Aorta (tissue), 5 donors: Measurements from ENCODE around the gene TSHZ2. TPM values are rescaled to one million over a fixed set of nuclear protein-coding genes. Genes with fewer than 3 reads are reported as not detected.
"Not testable (repeated sequence)": the region's sequence is repeated elsewhere in the genome, so short reads cannot be mapped to it uniquely, and the experiment has no call there.

ENCODE experiments used
- ATAC-seq: fragments of 200-7000 bp; cut with Tn5 transposase; one replicate; pipeline ENCODE4 v1.9.1; 2022; ENCODE audit warnings: moderate library complexity; ENCODE audit not compliant: low FRiP score
- DNase-seq, 2 donors: peaks; one replicate each; pipeline ENCODE4 v3.0.0-alpha.2; 2020
- H3K27ac ChIP-seq, 2 donors: one replicate each; pipeline ENCODE4 v1.5.1; 2013; ENCODE audit warnings: low read length in 2 of 2, mild to moderate bottlenecking in 2 of 2, moderate library complexity in 2 of 2, control low read depth in 1 of 2, inconsistent platforms in 1 of 2, low read depth in 1 of 2
- H3K27me3 ChIP-seq, 2 donors: one replicate each; pipeline ENCODE4 v1.6.1; 2013; ENCODE audit warnings: control low read depth in 1 of 2, low read length in 1 of 2, mild to moderate bottlenecking in 1 of 2, moderate library complexity in 1 of 2; ENCODE audit not compliant: insufficient read depth in 2 of 2, control insufficient read depth in 1 of 2
- H3K36me3 ChIP-seq, 2 donors: one replicate each; pipeline ENCODE4 v1.6.1; 2013; ENCODE audit warnings: control low read depth in 1 of 2, low read length in 1 of 2, mild to moderate bottlenecking in 1 of 2; ENCODE audit not compliant: insufficient read depth in 2 of 2, control insufficient read depth in 1 of 2
- H3K4me1 ChIP-seq, 2 donors: one replicate each; pipeline ENCODE4 v1.6.1; 2013; ENCODE audit warnings: low read length in 2 of 2, control low read depth in 1 of 2, mild to moderate bottlenecking in 1 of 2, moderate library complexity in 1 of 2; ENCODE audit not compliant: insufficient read depth in 2 of 2, control insufficient read depth in 1 of 2
- H3K4me3 ChIP-seq, 2 donors: one replicate each; pipeline ENCODE4 v1.5.1; 2013; ENCODE audit warnings: low read length in 2 of 2, control low read depth in 1 of 2, mild to moderate bottlenecking in 1 of 2
- H3K9me3 ChIP-seq: one replicate; pipeline ENCODE4 v1.6.1; 2013; ENCODE audit warnings: mild to moderate bottlenecking, low read length; ENCODE audit not compliant: control insufficient read depth
- WGBS, 2 donors: extraction: QIAGEN DNeasy Blood & Tissue Kit; methylation state at CpG; one replicate each; pipeline ENCODE4 v1.1.7; 2013; 5-methylcytosine and 5-hydroxymethylcytosine counted together
- intact Hi-C, 2 donors: fragments of 100-400 bp; cut with DNase I; formaldehyde crosslinking; loops; one replicate each; pipeline versions ENCODE4 v1.14.2 to v1.15.0; 2022
- polyA plus RNA-seq, 2 donors: library from polyadenylated mRNA; stranded (reverse); fragments of 200-250 nt; gene quantifications; one replicate each; pipeline ENCODE4 v1.2.3, GENCODE V29; 2013
- total RNA-seq, 2 donors: library from RNA; stranded (reverse); fragmentation: NEBNext Ultra II Directional; extraction: Animal tissue kit (Norgen Biotek cat#: 25700); gene quantifications; one replicate each; pipeline ENCODE4 v1.2.1, GENCODE V29; 2021
- donor health status: healthy with polysubstance abuse.
- donor health status: Bipolar disorder and iron deficiency.
- donor health status: DM: no; HTN: no; CAD: no.
- donor health status: DM: no; HTN: no; CAD: no.
- donor health status: DM: yes; HTN: yes; CAD: no.

The TSHZ2 gene
- total and polyA plus RNA-seq, 4 donors: 0.08 to 95.4 (median 13.3) TPM

GRCh38 chr20:53515749-53516148 is 543.6 kb downstream of the TSHZ2 start:
- H3K4me1 ChIP-seq: no peaks in the 10 kb centered on the region
- intact Hi-C loops: no loop called here
- ATAC-seq (no peak), DNase-seq (no peak)
- WGBS, 2 donors: 78 to 79% methylated on average over 4 of the region's 4 CpGs
- no peaks in the 10 kb centered on the region for H3K9me3 ChIP-seq
- H3K4me3 ChIP-seq: no peak overlapping the region
- H3K27me3 ChIP-seq: no peaks in the 10 kb centered on the region
- no peaks in the 10 kb centered on the region for H3K36me3 ChIP-seq
- no peak overlapping the region for H3K27ac ChIP-seq

DNA sequence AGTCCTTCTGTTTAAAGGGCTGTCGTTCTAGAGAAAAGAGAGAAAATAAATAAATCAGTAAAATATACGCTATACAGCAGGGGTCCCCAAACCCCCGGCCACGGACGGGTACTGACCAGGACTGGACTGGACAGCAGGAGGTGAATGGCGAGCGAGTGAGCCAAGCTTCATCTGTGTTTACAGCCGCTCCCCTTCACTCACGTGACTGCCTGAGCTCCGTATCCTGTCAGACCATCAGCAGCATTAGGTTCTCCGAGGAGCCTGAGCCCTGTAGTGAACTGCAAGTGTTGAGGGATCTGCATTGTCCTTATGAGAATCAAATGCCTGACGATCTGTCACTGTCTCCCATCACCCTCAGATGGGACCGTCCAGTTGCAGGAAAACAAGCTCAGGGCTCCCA is 545.0 kb downstream of the TSHZ2 start:
- Histone ChIP-seq H3K36me3 (no peaks in the 10 kb centered on the region), H3K27ac (no peak overlapping the region), H3K4me3 (no peak overlapping the region), H3K27me3 (no peaks in the 10 kb centered on the region), H3K9me3 (no peaks in the 10 kb centered on the region), H3K4me1 (no peaks in the 10 kb centered on the region)
- DNase-seq (no peak), ATAC-seq (no peak)
- WGBS, 2 donors: 18 to 38% methylated on average over 13 of the region's 13 CpGs
- intact Hi-C loops: no loop called here

DNA sequence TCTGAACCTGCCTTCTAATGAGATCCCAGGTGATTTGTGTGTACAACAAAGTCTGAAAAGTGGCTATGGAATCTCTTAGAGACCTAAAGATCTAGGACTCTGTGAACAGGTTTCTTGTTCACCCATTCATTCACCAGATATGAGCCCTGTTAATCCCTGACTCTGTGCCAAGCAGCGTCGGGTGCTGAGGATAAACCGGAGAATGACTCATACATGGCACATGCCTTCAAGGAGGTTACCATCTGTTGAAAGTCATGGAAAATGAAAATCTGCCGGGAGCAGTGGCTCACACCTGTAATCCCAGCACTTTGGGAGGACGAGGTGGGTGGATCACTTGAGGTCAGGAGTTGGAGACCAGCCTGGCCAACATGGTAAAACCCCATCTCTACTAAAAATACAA is 549.3 kb downstream of the TSHZ2 start:
- H3K27ac ChIP-seq, intact Hi-C loops, ATAC-seq, H3K4me1 ChIP-seq, DNase-seq, H3K36me3 ChIP-seq, H3K27me3 ChIP-seq, H3K9me3 ChIP-seq, H3K4me3 ChIP-seq: not testable (repeated sequence)
- 64 to 72% methylated on average over 5 of the region's 5 CpGs for WGBS, 2 donors

GRCh38 chr20:53522026-53522425 is 549.9 kb downstream of the TSHZ2 start:
- no peak for ATAC-seq
- H3K9me3 ChIP-seq: no peaks in the 10 kb centered on the region
- H3K27ac ChIP-seq: no peak overlapping the region
- intact Hi-C loops: no loop called here
- H3K36me3 ChIP-seq: no peaks in the 10 kb centered on the region
- H3K4me3 ChIP-seq: no peak overlapping the region
- WGBS, 2 donors: 78 to 81% methylated on average over 3 of the region's 3 CpGs
- H3K4me1 ChIP-seq: no peaks in the 10 kb centered on the region
- H3K27me3 ChIP-seq: no peaks in the 10 kb centered on the region
- no peak for DNase-seq

DNA sequence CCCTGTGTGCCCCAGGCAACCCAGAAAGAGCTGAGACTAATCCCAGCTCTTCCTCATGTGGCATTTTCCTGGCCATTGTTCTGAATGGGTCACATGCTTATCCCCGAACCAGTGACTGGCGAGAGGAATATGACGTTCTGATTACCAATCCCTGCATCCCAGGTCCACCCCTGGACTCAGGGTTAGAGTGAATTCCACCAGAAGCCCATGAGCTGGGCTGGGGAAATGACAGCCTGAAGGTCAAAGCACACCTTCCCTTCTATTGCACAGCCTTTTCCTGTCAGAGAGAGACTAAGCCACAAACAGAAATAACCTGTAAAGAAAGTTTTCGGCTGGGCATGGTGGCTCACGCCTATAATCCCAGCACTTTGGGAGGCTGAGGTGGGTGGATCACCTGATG is 550.5 kb downstream of the TSHZ2 start:
- no peaks in the 10 kb centered on the region for H3K36me3 ChIP-seq
- H3K27me3 ChIP-seq: no peaks in the 10 kb centered on the region
- DNase-seq: no peak
- no peak overlapping the region for H3K4me3 ChIP-seq
- 82 to 86% methylated on average over 5 of the region's 5 CpGs for WGBS, 2 donors
- ATAC-seq: no peak
- H3K4me1 ChIP-seq: no peaks in the 10 kb centered on the region
- H3K27ac ChIP-seq: no peak overlapping the region
- intact Hi-C loops: no loop called here
- no peaks in the 10 kb centered on the region for H3K9me3 ChIP-seq

- H3K27me3 ChIP-seq, H3K36me3 ChIP-seq, H3K4me3 ChIP-seq, intact Hi-C loops, ATAC-seq, H3K4me1 ChIP-seq, H3K9me3 ChIP-seq, H3K27ac ChIP-seq, DNase-seq: not testable (repeated sequence)
- WGBS, 2 donors: 93 to 96% methylated on average over 2 of the region's 2 CpGs
Observed at GRCh38 chr20:53523615-53524014, 551.5 kb downstream of the TSHZ2 start.

DNA sequence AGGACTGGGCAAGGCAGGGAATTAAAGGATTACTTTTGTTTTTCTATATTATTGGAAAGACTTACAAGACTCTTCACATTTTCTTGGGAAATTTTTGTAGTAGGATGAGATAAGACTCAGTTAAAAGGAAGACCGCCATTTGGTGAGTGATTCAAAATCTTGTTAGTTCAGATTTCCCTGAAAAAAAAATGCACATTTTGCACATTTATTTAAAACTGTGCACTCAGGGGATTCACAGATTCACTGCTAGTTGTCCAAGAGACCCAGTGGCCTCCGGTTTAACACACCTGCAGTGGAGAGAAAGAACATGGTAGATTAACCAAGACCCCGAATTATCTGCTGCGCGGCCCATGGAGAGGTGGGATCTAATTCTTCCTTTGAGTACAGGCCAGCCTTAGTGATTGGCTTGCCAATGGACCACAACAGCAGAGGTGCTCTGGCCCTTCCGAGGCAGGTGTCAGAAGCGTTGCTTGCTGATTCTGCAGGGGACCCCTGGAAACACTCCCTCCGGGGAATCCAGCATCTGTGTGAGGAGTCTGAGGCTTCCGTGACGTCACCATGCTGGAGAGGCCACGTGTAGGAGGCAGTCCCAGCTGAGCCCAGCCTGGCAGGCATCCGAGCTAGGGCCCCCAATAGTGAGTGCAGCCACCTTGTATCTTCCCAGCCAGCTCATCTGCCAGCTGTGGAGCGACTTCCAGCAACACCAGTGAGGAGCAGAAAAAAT is 552.6 kb downstream of the TSHZ2 start:
- no peaks in the 10 kb centered on the region for H3K27me3 ChIP-seq
- H3K9me3 ChIP-seq: no peaks in the 10 kb centered on the region
- ATAC-seq (no peak), DNase-seq (no peak)
- H3K36me3 ChIP-seq: no peaks in the 10 kb centered on the region
- 62 to 69% methylated on average over 13 of the region's 13 CpGs for WGBS, 2 donors
- no peaks in the 10 kb centered on the region for H3K4me1 ChIP-seq
- intact Hi-C loops: no loop called here
- H3K27ac ChIP-seq: no peak overlapping the region
- no peak overlapping the region for H3K4me3 ChIP-seq

GRCh38 chr20:53527196-53527595 is 555.0 kb downstream of the TSHZ2 start:
- DNase-seq: no peak
- ATAC-seq: no peak
- intact Hi-C loops: no loop called here
- H3K9me3 ChIP-seq: no peaks in the 10 kb centered on the region
- 54 to 65% methylated on average over 8 of the region's 8 CpGs for WGBS, 2 donors
- no peak overlapping the region for H3K4me3 ChIP-seq
- no peaks in the 10 kb centered on the region for H3K27me3 ChIP-seq
- H3K36me3 ChIP-seq: no peaks in the 10 kb centered on the region
- H3K4me1 ChIP-seq: no peaks in the 10 kb centered on the region
- no peak overlapping the region for H3K27ac ChIP-seq

DNA sequence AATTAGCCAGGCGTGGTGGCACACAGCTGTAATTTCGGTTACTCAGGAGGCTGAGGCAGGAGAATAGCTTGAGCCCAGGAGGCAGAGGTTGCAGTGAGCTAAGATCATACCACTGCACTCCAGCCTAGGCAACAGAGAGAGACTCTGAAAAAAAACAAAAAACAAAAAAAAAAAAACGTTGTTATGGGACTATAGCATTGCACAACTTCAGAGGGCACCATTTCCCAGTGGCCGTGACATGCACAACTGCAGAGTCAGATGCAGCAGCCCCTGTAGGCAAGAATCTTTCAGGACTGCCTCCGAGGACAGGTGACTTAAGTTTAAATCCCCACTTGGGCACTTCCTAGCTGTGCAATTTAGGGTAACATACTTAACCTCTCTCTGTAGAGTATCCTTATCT is 557.5 kb downstream of the TSHZ2 start:
- 78 to 85% methylated on average over 5 of the region's 5 CpGs for WGBS, 2 donors
- Histone ChIP-seq H3K9me3 (no peaks in the 10 kb centered on the region), H3K36me3 (no peaks in the 10 kb centered on the region), H3K27me3 (no peaks in the 10 kb centered on the region), H3K4me3 (no peak overlapping the region), H3K27ac (no peak overlapping the region), H3K4me1 (no peaks in the 10 kb centered on the region)
- intact Hi-C loops: no loop called here
- DNase-seq (no peak), ATAC-seq (no peak)
